Astrocyte (in vitro differentiated cells and primary cell): ENCODE measurements around the gene OPA1.

ENCODE experiments used
- CTCF ChIP-seq: IDR thresholded peaks from 2 replicates; pipeline ENCODE4 v1.5.1; 2011; ENCODE audit warnings: low read depth, mild to moderate bottlenecking, inconsistent platforms, low read length, moderate library complexity; ENCODE audit not compliant: insufficient read depth
- EZH2 ChIP-seq: IDR thresholded peaks from 2 replicates; pipeline ENCODE4 v1.6.1; 2012; ENCODE audit warnings: mild to moderate bottlenecking, low read length, inconsistent platforms; ENCODE audit not compliant: insufficient read depth

GRCh38 chr3:193605876-193606275 is 12.9 kb downstream of the OPA1 start:
- TF ChIP-seq EZH2: no peak
- peak; percentile 76 for TF ChIP-seq CTCF
